ENCODE results near the gene ATG3.

- no peak for TF ChIP-seq CTCF (IDR thresholded peaks at IDR 0.05)
- TF ChIP-seq ATF3 (CRISPR knock-in tag; conservative IDR thresholded peaks at IDR 0.05), result no peak
- no peak for TF ChIP-seq GABPB1 (CRISPR knock-in tag; IDR thresholded peaks at IDR 0.05)
- no peak for TF ChIP-seq CREB1 (CRISPR knock-in tag; IDR thresholded peaks at IDR 0.05)
- TF ChIP-seq NFE2L1 (CRISPR knock-in tag; IDR thresholded peaks at IDR 0.05), result no peak
- no peak for TF ChIP-seq ZBTB21 (CRISPR knock-in tag; IDR thresholded peaks at IDR 0.05; ENCODE audit: borderline replicate concordance)
- TF ChIP-seq OVOL2 (CRISPR knock-in tag; IDR thresholded peaks at IDR 0.05; ENCODE audit: borderline replicate concordance), result no peak
- no peak for TF ChIP-seq FOXK1 (CRISPR knock-in tag; IDR thresholded peaks at IDR 0.05)
- no peak for TF ChIP-seq TP53 (CRISPR knock-in tag; IDR thresholded peaks at IDR 0.05)
- TF ChIP-seq SOX15 (CRISPR knock-in tag; IDR thresholded peaks at IDR 0.05), result no peak
- no peak for TF ChIP-seq ZNF138 (CRISPR knock-in tag; conservative IDR thresholded peaks at IDR 0.05)
- no peak for TF ChIP-seq MXD4 (CRISPR knock-in tag; IDR thresholded peaks at IDR 0.05; ENCODE audit: borderline replicate concordance)
- no peak for TF ChIP-seq JAZF1 (CRISPR knock-in tag; IDR thresholded peaks at IDR 0.05)
These were observed 79.1 kb downstream of the ATG3 start for GRCh38 chr3:112482675-112483074.
